Measurements from ENCODE around the gene OR6C68. TPM values are rescaled to one million over a fixed set of nuclear protein-coding genes. Genes with fewer than 3 reads are reported as not detected.

OR6C68 gene
- total RNA-seq, 1 donor from 2014 or later: not detected

DNA sequence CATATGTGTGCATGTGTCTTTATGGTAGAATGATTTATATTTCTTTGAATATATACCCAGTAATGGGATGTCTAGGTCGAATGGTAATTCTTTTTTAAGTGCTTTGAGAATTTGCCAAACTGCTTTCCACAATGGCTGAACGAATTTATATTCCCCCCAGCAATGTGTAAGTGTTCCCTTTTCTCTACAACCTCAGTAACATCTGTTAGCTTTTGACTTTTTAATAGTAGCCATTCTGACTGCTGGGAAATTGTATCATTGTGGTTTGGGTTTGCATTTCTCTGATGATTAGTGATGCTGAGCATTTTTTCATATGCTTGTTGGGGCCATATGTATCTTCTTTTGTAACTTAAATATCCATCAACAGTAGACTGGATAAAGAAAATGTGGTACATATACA is 9.4 kb downstream of the OR6C68 start:
- TF ChIP-seq, protein P1, sequence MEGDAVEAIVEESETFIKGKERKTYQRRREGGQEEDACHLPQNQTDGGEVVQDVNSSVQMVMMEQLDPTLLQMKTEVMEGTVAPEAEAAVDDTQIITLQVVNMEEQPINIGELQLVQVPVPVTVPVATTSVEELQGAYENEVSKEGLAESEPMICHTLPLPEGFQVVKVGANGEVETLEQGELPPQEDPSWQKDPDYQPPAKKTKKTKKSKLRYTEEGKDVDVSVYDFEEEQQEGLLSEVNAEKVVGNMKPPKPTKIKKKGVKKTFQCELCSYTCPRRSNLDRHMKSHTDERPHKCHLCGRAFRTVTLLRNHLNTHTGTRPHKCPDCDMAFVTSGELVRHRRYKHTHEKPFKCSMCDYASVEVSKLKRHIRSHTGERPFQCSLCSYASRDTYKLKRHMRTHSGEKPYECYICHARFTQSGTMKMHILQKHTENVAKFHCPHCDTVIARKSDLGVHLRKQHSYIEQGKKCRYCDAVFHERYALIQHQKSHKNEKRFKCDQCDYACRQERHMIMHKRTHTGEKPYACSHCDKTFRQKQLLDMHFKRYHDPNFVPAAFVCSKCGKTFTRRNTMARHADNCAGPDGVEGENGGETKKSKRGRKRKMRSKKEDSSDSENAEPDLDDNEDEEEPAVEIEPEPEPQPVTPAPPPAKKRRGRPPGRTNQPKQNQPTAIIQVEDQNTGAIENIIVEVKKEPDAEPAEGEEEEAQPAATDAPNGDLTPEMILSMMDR (conservative IDR thresholded peaks at IDR 0.05; ENCODE audit: low read depth, low read length): no peak
- no peak overlapping the region for H3K4me3 ChIP-seq (ENCODE audit: low read depth, low read length)
- no peak for DNase-seq (ENCODE audit: low read depth)

DNA sequence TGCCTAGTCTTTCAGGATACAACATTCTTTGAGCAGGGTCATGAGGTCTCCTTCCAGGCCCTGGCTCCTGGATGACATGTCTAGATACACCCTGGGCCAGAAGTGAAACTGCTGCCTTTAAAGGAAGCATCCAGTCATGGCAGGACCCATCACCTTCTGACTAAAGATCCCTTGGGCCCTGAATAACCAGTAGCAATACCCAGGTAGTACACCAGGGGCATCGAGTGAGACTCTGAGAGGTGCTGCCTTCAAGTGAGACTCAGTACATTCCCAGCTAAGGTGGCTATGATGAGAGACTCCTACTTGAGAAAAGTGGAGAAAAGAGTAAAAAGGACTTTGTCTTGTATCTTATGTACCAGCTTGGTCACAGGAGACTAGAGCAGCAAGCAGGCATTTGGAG is 23.5 kb downstream of the OR6C68 start:
- no peak for DNase-seq (ENCODE audit: low read depth)
- H3K4me3 ChIP-seq (ENCODE audit: low read depth, low read length): no peak overlapping the region
- TF ChIP-seq, protein P1 (conservative IDR thresholded peaks at IDR 0.05; ENCODE audit: low read depth, low read length): no peak

DNA sequence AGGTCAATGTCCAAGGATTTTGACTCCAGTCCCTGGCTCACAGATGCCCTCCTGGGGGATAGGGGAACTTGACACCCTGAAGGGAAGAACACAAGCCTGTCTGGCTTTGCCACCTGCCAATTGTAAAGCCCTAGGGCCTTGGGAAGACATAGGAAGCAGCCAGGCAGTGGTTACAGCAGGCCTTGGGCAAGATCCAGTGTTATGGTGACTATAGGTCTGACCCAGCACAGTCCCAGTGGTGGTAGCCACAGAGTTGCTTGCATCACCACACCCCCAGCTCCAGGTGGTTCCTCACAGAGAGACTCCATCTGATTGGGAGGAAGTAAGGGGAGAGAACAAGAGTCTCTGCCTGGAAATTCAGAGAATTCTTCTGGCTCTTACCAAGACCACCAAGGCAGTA is 24.2 kb downstream of the OR6C68 start:
- TF ChIP-seq, protein P1 (conservative IDR thresholded peaks at IDR 0.05; ENCODE audit: low read depth, low read length): no peak

More for the DNA sequence above, 24.2 kb downstream of the OR6C68 start:
- no peak overlapping the region for H3K4me3 ChIP-seq (ENCODE audit: low read depth, low read length)
- DNase-seq (ENCODE audit: low read depth): no peak

Other genes with a start within 250 kb of the OR6C68 start
- not detected in 2 replicates for gene OR6C74, start 247.8 kb upstream of the OR6C68 start, total RNA-seq
- not detected in 2 replicates for gene OR6C6, start 195.8 kb upstream of the OR6C68 start, total RNA-seq
- not detected in 2 replicates for gene OR6C1, start 178.0 kb upstream of the OR6C68 start, total RNA-seq
- not detected in 2 replicates for gene OR6C3, start 161.6 kb upstream of the OR6C68 start, total RNA-seq
- 0.29 TPM in 1 of 2 replicates, not detected in the other for gene OR6C75, start 129.4 kb upstream of the OR6C68 start, total RNA-seq
- gene OR6C65, start 91.8 kb upstream of the OR6C68 start, total RNA-seq: not detected in 2 replicates
- not detected in 2 replicates for gene OR6C76, start 66.1 kb upstream of the OR6C68 start, total RNA-seq
- gene OR6C2, start 48.3 kb upstream of the OR6C68 start, total RNA-seq: not detected in 2 replicates
- gene OR6C70, start 22.2 kb upstream of the OR6C68 start, total RNA-seq: not detected in 2 replicates
- gene OR6C4, start 57.2 kb downstream of the OR6C68 start, total RNA-seq: not detected in 2 replicates
- gene OR2AP1, start 80.1 kb downstream of the OR6C68 start, total RNA-seq: not detected in 2 replicates
- not detected in 2 replicates for gene OR10P1, start 144.5 kb downstream of the OR6C68 start, total RNA-seq
- gene ITGA7, start 215.5 kb downstream of the OR6C68 start, total RNA-seq: 3.8 and 7.7 TPM in 2 replicates
- gene BLOC1S1, start 223.7 kb downstream of the OR6C68 start, total RNA-seq: 157 and 187 TPM in 2 replicates
- 2.3 and 2.5 TPM in 2 replicates for gene RDH5, start 228.0 kb downstream of the OR6C68 start, total RNA-seq
- gene CD63, start 236.6 kb downstream of the OR6C68 start, total RNA-seq: 758 and 1,095 TPM in 2 replicates

Data from epithelial cell of proximal tubule (primary cell).